GM13977 (cell line): ENCODE results near the gene ASTN1.

ENCODE experiments used
- DNase-seq: peaks from one replicate; pipeline ENCODE4 v3.0.0; 2012; ENCODE audit warnings: low spot score
- CTCF ChIP-seq: IDR thresholded peaks from 2 replicates; pipeline ENCODE4 v1.5.1; 2012; ENCODE audit warnings: mild to moderate bottlenecking, control low read depth; ENCODE audit not compliant: insufficient read depth; ENCODE audit errors: extremely low read depth, missing control alignments
- in situ Hi-C: fragments of 300-500 bp; cut with MboI; formaldehyde crosslinking; loops from one replicate; pipeline ENCODE4 v1.12.0; 2022; ENCODE audit warnings: low sequenced_read_pairs, low pct_unique_long_range_greater_than_20kb, mixed read lengths, inconsistent platforms; ENCODE audit not compliant: unreplicated experiment

The ASTN1 gene

GRCh38 chr1:177020851-177021589, 143.5 kb downstream of the ASTN1 start:
- in situ Hi-C loops = no loop called here

GRCh38 chr1:177017287-177017852, 147.1 kb downstream of the ASTN1 start:
- no peak for TF ChIP-seq CTCF
- in situ Hi-C loops = no loop called here
- no peak for DNase-seq

More at GRCh38 chr1:177020851-177021589, 143.5 kb downstream of the ASTN1 start:
- no peak for TF ChIP-seq CTCF
- no peak for DNase-seq

GRCh38 chr1:177014325-177014724, 150.2 kb downstream of the ASTN1 start:
- no peak for DNase-seq
- no peak for TF ChIP-seq CTCF
- in situ Hi-C loops = no loop called here

GRCh38 chr1:177012342-177012925, 152.1 kb downstream of the ASTN1 start:
- DNase-seq = no peak
- no peak for TF ChIP-seq CTCF
- in situ Hi-C loops = no loop called here

GRCh38 chr1:177011508-177011907, 153.0 kb downstream of the ASTN1 start:
- in situ Hi-C loops = no loop called here
- no peak for TF ChIP-seq CTCF
- no peak for DNase-seq

- no peak for TF ChIP-seq CTCF
- no peak for DNase-seq
- in situ Hi-C loops = no loop called here
Observed at GRCh38 chr1:177010211-177010825, 154.2 kb downstream of the ASTN1 start.
